Germinal center (tissue), 1 donor: ENCODE data around the gene FOXP3.

ENCODE experiments used
- DNase-seq: peaks from one replicate; pipeline ENCODE4 v3.0.0; 2012; ENCODE audit warnings: mixed read lengths, low spot score

Gene FOXP3

GRCh38 chrX:49276207-49276606 lies 11.7 kb upstream of the FOXP3 start:
- no peak for DNase-seq

- DNase-seq: no peak
Observed at GRCh38 chrX:49273181-49273727, 8.7 kb upstream of the FOXP3 start.

- no peak for DNase-seq
Observed at GRCh38 chrX:49272421-49272820, 7.9 kb upstream of the FOXP3 start.

GRCh38 chrX:49271341-49271740 lies 6.8 kb upstream of the FOXP3 start:
- DNase-seq: no peak

- no peak for DNase-seq
Observed at GRCh38 chrX:49270249-49270921, 5.9 kb upstream of the FOXP3 start.

- DNase-seq: no peak
Observed at GRCh38 chrX:49269767-49270248, 5.3 kb upstream of the FOXP3 start, which contains the start of gene PPP1R3F. PPP1R3F (plus strand) TSS chrX:49269793; CDS start chrX:49269870, 77 bp downstream.

- peak; percentile 93 for DNase-seq
Observed at GRCh38 chrX:49269010-49269766, 4.7 kb upstream of the FOXP3 start.

- DNase-seq: no peak
Observed at GRCh38 chrX:49268702-49269009, 4.1 kb upstream of the FOXP3 start.

- no peak for DNase-seq
Observed at GRCh38 chrX:49266523-49267445, 2.3 kb upstream of the FOXP3 start.

GRCh38 chrX:49263631-49264030 lies 879 bp downstream of the FOXP3 start:
- DNase-seq: no peak

GRCh38 chrX:49262603-49263002 lies 1.9 kb downstream of the FOXP3 start:
- DNase-seq: no peak

- DNase-seq: no peak
Observed at GRCh38 chrX:49260221-49260985, 4.1 kb downstream of the FOXP3 start.

GRCh38 chrX:49258749-49259124 lies 5.8 kb downstream of the FOXP3 start:
- DNase-seq: no peak

GRCh38 chrX:49257846-49258748 lies 6.4 kb downstream of the FOXP3 start:
- no peak for DNase-seq

- DNase-seq: no peak
Observed at GRCh38 chrX:49257074-49257790, 7.3 kb downstream of the FOXP3 start.

- DNase-seq: no peak
Observed at GRCh38 chrX:49256268-49256995, 8.1 kb downstream of the FOXP3 start.

- no peak for DNase-seq
Observed at GRCh38 chrX:49254639-49255038, 9.9 kb downstream of the FOXP3 start.

GRCh38 chrX:49251325-49251724 lies 13.2 kb downstream of the FOXP3 start:
- DNase-seq: no peak

- no peak for DNase-seq
Observed at GRCh38 chrX:49250578-49250977, 13.9 kb downstream of the FOXP3 start.
